ENCODE data around the gene MRNIP.

Gene MRNIP

DNA sequence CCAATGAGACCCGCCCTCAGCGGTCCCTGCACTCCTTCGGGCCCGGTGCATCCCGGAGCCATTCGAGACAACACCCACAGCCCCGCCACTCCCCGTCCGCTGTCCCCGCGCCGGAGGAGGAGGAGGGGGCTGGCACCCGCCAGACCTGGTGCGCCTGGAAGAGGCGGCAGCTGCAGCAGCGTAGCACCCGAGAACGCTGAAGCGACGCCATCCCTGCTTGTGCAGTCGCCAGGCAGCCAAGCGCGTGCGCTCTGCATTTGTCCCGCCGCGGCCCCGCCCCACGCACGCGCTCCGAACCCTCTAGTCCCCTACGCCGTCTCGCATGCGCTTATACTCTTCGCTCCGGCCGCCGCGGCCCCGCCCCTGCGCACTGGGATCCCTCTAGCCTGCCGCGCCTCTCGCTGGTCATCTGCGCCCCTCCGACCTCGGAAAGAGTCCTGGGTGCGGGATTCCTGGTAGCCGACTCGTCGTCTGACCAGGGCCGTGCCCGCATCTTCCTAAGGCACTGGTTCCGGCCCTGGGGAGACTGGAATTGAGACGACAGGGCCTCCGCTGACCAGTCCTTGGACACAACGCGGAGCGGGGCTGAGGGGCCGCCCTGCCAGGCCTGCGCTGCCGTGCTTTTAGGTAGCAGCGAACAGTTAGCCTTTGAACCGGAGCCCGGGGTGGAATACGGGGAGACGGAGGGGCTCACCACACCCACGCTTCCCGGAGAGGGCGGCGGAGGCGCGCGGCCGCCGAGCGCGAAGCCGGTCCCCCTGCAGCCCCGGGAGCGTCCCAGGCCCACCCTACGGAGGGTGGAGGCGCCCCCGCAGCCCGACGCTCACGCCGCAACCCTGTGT is at the start of gene MRNIP:
TSS of gene MRNIP (minus strand) at position 232 of the 842 bp plus-strand sequence. CDS start at position 211, 21 bp downstream.
- DNase-seq: peak; percentile 84

DNA sequence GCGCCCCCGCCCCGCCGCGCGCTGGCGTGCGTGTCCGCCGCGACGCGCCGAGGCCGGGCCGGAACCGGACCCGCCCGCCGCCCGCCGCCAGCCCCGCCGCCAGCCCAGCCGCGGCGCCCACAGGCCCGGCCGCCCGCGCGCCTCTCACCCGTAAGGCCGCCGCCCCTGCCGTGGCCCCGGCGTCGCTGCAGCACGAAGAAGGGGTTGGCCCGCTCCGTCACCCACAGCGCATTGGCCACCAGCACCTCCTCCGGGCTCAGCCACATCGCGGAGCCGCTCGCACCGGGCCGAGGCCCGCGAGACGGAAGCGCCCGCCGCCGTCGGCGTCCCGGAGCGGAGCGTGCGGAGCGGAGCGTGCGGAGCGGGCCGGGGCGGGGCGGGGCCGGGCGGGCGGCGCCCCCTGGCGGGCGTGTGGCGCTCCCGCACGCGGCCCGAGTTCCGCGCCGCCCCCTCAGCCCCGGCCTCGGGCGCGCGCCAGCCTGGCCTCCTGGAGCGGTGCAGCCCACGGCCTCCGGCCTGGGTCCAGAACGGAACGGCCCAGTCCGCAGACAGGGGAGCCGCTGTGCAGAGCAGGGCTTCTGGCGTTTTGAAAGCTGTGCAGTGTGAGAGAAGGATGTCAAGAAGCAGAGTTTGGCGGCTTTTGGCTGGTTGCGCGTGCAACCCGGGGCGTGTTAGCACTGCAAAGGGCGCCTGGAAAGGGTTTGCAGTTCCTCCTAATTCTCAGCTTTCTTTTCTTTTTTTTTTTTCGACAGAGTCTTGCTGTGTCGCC is 49.1 kb upstream of the MRNIP start, which contains the start of gene TBC1D9B:
TSS of gene TBC1D9B (minus strand) at position 342 of the 769 bp plus-strand sequence. CDS start at position 266, 76 bp downstream.
- no peak for DNase-seq

DNA sequence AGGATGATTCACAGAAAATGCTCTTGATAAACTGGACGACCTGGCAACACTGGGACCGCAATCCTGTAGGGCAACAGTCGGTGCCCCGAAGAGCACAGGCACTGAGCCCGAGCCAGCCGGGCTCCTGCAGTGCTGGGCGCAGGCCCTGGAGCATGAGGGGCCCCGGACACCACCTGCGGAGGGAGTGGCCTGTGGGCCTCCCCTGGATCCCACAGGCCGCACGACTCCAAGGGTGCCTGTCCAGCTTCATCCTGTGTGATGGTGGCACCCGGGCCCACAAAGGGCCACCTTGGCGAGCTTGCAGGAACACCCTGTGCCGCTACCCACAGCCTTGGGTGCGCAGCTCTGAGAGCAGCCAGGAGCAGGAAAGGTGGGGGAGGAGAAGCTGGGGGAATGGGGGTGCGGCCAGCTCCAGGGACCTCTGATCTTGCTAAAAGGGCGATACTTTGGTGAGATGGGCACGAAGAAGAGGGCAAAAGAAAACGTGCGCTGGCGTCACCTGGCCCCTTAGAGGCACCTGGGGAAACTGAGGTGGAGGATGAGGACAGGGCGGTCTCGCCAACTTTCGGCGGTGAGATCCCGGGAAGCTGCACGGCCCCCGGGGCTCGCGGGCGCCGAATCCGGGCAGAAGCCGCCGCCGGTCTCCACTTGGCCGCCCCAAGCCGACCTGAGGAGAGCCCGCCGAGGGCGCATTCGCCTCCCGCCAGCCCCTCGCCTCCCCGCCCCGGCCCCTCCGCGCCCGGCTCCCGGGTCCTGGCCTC is 48.4 kb upstream of the MRNIP start:
- DNase-seq: no peak

DNA sequence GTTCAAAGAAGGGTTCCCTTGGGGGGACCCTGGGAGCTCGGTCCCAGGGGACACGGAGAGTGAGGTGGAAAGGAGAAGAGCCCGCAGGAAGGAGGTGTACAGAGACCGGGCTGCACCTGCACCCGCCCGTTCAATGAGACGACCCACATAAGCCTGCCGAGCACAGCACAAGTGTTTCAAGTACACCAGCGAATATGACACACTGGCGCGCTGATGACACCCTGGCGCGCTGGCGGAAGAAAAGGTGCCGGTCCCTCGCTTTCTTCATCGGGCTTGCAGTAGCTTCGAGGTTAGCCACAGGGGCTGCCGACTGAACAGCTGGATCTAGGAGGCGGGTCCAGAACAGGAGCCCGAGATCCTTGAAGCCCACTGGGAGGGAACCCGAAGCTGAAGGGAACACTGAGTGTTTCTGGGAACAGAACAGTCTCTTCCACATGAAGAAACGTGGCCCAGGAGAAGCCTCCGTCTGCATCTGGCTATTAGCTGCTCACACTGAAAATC is 47.7 kb upstream of the MRNIP start:
- DNase-seq: no peak

- no peak for DNase-seq
These were observed 46.5 kb upstream of the MRNIP start for GRCh38 chr5:179905161-179905560.

DNA sequence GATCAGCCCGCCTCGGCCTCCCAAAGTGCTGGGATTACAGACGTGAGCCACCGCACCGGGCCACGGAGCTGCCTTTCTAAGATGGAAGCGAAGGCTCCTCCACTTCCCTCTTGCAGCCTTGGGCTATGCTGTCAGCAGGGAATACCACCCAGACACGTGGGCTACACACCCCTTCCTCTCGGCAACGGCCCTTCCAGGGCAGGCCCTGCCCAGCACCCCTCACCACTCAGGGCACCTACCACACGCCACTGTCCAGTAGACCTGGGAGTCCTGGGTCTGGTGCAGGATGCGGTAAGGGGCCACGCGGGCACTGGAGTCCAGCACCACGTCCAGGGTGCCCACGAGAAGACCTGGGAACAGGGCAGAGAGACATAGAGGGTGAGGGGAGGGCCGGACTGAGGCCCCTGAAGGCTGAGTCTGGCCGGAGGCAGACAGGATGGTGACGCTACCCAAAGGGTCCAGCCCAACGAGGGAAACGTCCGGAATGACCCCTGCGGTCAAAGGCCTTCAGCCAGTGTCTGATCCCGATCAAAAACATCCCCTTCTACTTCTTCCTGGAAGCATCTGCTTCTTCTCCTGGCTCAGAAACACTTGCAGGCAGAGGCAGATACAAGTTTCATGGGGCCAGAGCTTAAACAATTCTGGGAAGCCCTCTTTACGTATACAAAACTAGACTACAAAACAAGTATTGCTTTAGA is 46.0 kb upstream of the MRNIP start:
- DNase-seq: no peak

- no peak for DNase-seq
These were observed 44.1 kb upstream of the MRNIP start for GRCh38 chr5:179902763-179903158.

GRCh38 chr5:179901915-179902762 is 43.5 kb upstream of the MRNIP start:
- no peak for DNase-seq

GRCh38 chr5:179901462-179901861 is 42.8 kb upstream of the MRNIP start:
- DNase-seq: no peak

- no peak for DNase-seq
These were observed 42.1 kb upstream of the MRNIP start for GRCh38 chr5:179900711-179901110.

DNA sequence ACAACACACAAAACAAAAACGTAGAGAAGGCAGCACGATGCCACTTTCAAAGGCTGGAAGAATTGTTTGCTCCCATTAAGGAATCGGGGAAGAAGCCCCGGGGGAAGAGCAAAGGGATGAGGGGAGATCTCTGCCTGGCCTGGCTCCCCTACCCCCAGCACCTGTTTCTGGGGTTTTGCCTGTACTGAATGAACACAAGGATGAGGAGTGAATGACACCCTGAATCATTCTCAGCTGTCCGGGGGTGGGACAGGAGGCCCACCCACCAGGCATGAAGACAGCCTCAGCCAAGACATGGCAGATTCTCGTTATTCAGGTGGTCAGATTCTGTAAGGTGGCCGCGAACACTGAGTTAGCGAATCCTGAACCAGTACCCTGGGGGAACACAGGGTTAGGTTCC is 41.6 kb upstream of the MRNIP start:
- no peak for DNase-seq

DNA sequence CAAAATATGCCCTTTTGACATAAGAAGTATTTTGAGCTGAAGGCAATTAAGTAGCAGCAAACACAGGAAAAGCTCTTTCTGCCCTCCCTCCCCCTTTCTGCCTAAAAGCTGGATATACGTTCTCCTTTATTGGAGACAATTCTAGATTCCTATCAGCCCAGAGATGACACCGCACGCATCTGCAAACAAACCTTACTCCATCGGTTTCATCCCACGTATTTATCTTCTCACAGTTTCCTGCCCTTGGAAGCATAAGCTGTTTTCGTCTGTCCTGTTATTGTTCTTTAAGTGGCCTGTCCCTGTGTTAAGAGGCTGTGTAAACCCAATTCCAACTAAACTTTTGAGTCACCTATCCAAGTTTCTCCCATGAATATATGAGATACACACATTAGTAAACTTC is 37.2 kb upstream of the MRNIP start:
- DNase-seq: no peak

GRCh38 chr5:179893958-179894895 is 35.6 kb upstream of the MRNIP start:
- no peak for DNase-seq

- DNase-seq: no peak
These were observed 34.7 kb upstream of the MRNIP start for GRCh38 chr5:179893076-179893957.

DNA sequence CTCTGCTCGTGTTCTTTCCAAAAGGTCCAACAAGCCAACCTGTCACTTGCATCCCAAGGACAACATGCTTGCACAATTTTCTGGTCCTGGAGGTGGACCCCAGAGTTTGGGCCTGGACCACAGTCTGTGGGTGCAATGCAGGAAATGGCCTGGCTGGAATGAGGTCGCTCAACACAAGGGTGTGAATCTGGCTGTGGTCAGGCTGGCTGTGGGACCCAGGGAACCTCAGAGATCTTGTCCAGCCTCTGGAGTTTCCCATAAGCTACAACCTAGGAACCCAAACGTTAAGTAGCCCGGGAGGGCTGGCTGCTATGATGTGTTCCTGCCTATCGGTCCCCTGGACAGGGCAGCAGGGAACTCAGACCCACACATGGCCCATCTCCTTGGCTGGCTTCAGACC is 33.6 kb upstream of the MRNIP start:
- no peak for DNase-seq

GRCh38 chr5:179890751-179891682 is 32.4 kb upstream of the MRNIP start:
- no peak for DNase-seq

- no peak for DNase-seq
These were observed 31.3 kb upstream of the MRNIP start for GRCh38 chr5:179889885-179890284.

DNA sequence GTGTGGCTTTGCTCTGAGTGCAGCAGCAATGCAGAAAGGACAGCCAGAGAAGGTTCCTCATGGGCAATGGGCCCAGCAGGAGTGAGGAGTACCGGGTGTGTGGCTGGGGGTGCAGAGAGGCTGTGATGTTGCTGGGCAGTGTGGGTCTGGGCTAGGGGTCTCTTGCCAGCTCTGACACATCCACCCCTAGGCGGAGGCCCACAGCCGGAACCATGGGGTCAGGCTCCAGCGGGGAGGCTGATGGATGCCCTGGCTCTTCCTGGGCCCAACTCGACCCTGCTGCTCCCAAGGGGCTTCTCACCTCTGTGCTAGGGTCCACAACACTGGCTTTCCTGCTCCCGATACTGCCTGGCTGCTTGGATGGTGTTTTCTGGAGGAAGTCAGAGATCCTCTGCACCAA is 29.2 kb upstream of the MRNIP start:
- DNase-seq: no peak

Data from NCI-H526 treated with DMSO at 0.1 percent for 48 hours (cell line).